Liver (tissue), 9 donors: ENCODE measurements around the gene LRRK1. TPM values are rescaled to one million over a fixed set of nuclear protein-coding genes. Genes with fewer than 3 reads are reported as not detected.

Experiments used
- DNase-seq: peaks from one replicate; pipeline ENCODE4 v3.0.0-alpha.2; 2017; ENCODE audit warnings: low spot score
- H3K27ac ChIP-seq, 2 donors: one replicate each; pipeline ENCODE4 v1.7.0; 2013; ENCODE audit warnings: inconsistent platforms in 2 of 2, low read length in 2 of 2, control low read depth in 1 of 2, low read depth in 1 of 2, mild to moderate bottlenecking in 1 of 2
- H3K27me3 ChIP-seq, 4 donors: one replicate each; pipeline versions ENCODE4 v1.6.1 to v1.7.0; 2013; ENCODE audit warnings: low read length in 3 of 4, inconsistent platforms in 1 of 4, mild to moderate bottlenecking in 1 of 4, moderate library complexity in 1 of 4; ENCODE audit not compliant: control insufficient read depth in 4 of 4, insufficient read depth in 4 of 4
- H3K36me3 ChIP-seq, 4 donors: one replicate each; pipeline versions ENCODE4 v1.6.1 to v1.7.0; 2013; ENCODE audit warnings: low read length in 3 of 4, mild to moderate bottlenecking in 3 of 4, low read depth in 1 of 4, moderate library complexity in 1 of 4; ENCODE audit not compliant: control insufficient read depth in 4 of 4, insufficient read depth in 3 of 4
- H3K4me1 ChIP-seq, 4 donors: one replicate each; pipeline versions ENCODE4 v1.6.1 to v1.7.0; 2013; ENCODE audit warnings: low read length in 3 of 4, mild to moderate bottlenecking in 3 of 4, moderate library complexity in 1 of 4; ENCODE audit not compliant: control insufficient read depth in 4 of 4, insufficient read depth in 4 of 4
- H3K4me3 ChIP-seq, 3 donors: one replicate each; pipeline versions ENCODE4 v1.6.1 to v1.7.0; 2013; ENCODE audit warnings: low read length in 3 of 3, control low read depth in 1 of 3, low read depth in 1 of 3, mild to moderate bottlenecking in 1 of 3
- H3K9ac ChIP-seq, 2 donors: one replicate each; pipeline ENCODE4 v1.7.0; 2013; ENCODE audit warnings: low read length in 2 of 2, mild to moderate bottlenecking in 2 of 2, moderate library complexity in 2 of 2, control low read depth in 1 of 2, low read depth in 1 of 2
- H3K9me3 ChIP-seq, 4 donors: one replicate each; pipeline versions ENCODE4 v1.6.1 to v1.7.0; 2013; ENCODE audit warnings: low read length in 3 of 4; ENCODE audit not compliant: control insufficient read depth in 4 of 4
- EGR1 ChIP-seq, 2 donors: IDR thresholded peaks; 2 replicates each; pipeline ENCODE4 v1.6.1; 2016 to 2018; ENCODE audit warnings: antibody characterized with exemption in 2 of 2, low read depth in 2 of 2
- FOXA1 ChIP-seq: IDR thresholded peaks from 2 replicates; pipeline ENCODE4 v1.6.1; 2016; ENCODE audit warnings: antibody characterized with exemption
- FOXA2 ChIP-seq: IDR thresholded peaks from 2 replicates; pipeline ENCODE4 v1.6.1; 2016; ENCODE audit warnings: antibody characterized with exemption
- GABPA ChIP-seq, 2 donors: IDR thresholded peaks in 1 of 2; conservative IDR thresholded peaks in 1 of 2; 2 replicates each; pipeline ENCODE4 v1.6.1; 2016; ENCODE audit warnings: antibody characterized with exemption in 2 of 2, mild to moderate bottlenecking in 1 of 2, moderate library complexity in 1 of 2
- JUND ChIP-seq, 2 donors: IDR thresholded peaks; 2 replicates each; pipeline ENCODE4 v1.6.1; 2016; ENCODE audit warnings: antibody characterized with exemption in 2 of 2
- NR2F2 ChIP-seq: IDR thresholded peaks from 2 replicates; pipeline ENCODE4 v1.6.1; 2016; ENCODE audit warnings: antibody characterized with exemption
- RAD21 ChIP-seq, 2 donors: IDR thresholded peaks; 2 replicates each; pipeline ENCODE4 v1.6.1; 2016; ENCODE audit warnings: antibody characterized with exemption in 2 of 2, mild to moderate bottlenecking in 2 of 2
- RXRA ChIP-seq, 2 donors: IDR thresholded peaks; 2 replicates each; pipeline ENCODE4 v1.6.1; 2017 to 2018; ENCODE audit warnings: antibody characterized with exemption in 2 of 2, mild to moderate bottlenecking in 1 of 2
- SP1 ChIP-seq: IDR thresholded peaks from 2 replicates; pipeline ENCODE4 v1.6.1; 2018; ENCODE audit warnings: antibody characterized with exemption, mild to moderate bottlenecking
- TAF1 ChIP-seq: conservative IDR thresholded peaks from 2 replicates; pipeline ENCODE4 v1.6.1; 2016; ENCODE audit warnings: antibody characterized with exemption, mild to moderate bottlenecking
- WGBS: extraction: QIAGEN DNeasy Blood & Tissue Kit; methylation state at CpG from one replicate; pipeline ENCODE4 v1.1.7; 2013; 5-methylcytosine and 5-hydroxymethylcytosine counted together
- polyA plus RNA-seq, 2 donors: library from polyadenylated mRNA; stranded (reverse) in 1 of 2; unstranded in 1 of 2; fragments of 200-250 nt in 1 of 2; fragments of >200 nt in 1 of 2; fragmentation: Nextera tagmentation in 1 of 2; extraction: Ambion mirVana in 1 of 2; gene quantifications; one replicate each; pipeline versions ENCODE4 v1.2.1 to v1.2.3, GENCODE V29; 2013 to 2015
- total RNA-seq, 2 donors: library from RNA; depleted of rRNA; stranded (reverse); fragments of >200 nt; gene quantifications; one replicate each; pipeline ENCODE4 v1.2.3, GENCODE V29; 2014
- TF ChIP-seq, protein P1 (sequence below): fragments of 150-350 bp; IDR thresholded peaks from 2 replicates; pipeline ENCODE4 v1.5.1; 2017; ENCODE audit warnings: improper control_type of control experiment, low read depth, low read length; ENCODE audit not compliant: missing input control
- TF ChIP-seq, protein P2 (sequence below): IDR thresholded peaks from 2 replicates; pipeline ENCODE4 v1.6.1; 2016; ENCODE audit warnings: antibody characterized with exemption
- TF ChIP-seq, protein P3 (sequence below): IDR thresholded peaks from 2 replicates; pipeline ENCODE4 v1.6.1; 2016; ENCODE audit warnings: antibody characterized with exemption
- TF ChIP-seq, protein P4 (sequence below): IDR thresholded peaks from 2 replicates; pipeline ENCODE4 v1.6.1; 2016; ENCODE audit warnings: antibody characterized with exemption, mild to moderate bottlenecking
- donor health status: healthy.
- donor health status: healthy.
- donor health status: healthy.
- donor health status: healthy.
- donor health status: healthy.

Gene LRRK1
- total and polyA plus RNA-seq, 4 donors, result 1.2 to 4.4 (median 2.7) TPM

DNA sequence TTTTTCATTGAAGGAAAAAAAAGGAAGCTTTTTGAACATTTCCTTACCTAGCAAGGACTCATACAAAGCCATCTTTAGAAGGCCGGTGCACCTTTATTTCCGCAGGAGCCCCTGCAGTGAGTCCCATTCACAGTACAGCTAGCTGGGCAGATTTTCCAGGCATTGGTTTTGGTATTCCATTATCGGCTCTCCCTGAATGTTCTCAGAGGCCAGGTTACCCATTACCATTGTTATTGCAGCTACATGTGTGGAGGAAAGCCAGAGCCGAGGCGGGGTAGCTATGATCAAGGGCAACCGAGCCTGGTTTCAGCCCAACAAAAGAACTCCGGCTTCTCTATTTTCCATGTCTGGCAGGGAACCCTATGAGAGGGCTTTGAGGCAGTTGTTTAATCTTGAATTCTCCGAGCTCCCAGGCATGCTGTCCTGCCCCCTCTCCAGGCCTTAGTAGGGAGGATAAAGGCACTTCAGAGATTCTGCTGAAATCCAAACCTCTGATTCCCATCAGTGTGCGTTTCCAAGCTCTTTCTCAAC, 100.3 kb downstream of the LRRK1 start:
- no peaks in the 10 kb centered on the region for H3K27me3 ChIP-seq
- WGBS, result 88% methylated on average over 9 of the region's 9 CpGs
- TF ChIP-seq EGR1 (IDR thresholded peaks at IDR 0.05; ENCODE audit: low read depth in 2 of 2) (no peak), RXRA (IDR thresholded peaks at IDR 0.05) (no peak), FOXA2 (no peak), SP1 (no peak), JUND (IDR thresholded peaks at IDR 0.05) (no peak), FOXA1 (no peak)
- TF ChIP-seq, protein P1, sequence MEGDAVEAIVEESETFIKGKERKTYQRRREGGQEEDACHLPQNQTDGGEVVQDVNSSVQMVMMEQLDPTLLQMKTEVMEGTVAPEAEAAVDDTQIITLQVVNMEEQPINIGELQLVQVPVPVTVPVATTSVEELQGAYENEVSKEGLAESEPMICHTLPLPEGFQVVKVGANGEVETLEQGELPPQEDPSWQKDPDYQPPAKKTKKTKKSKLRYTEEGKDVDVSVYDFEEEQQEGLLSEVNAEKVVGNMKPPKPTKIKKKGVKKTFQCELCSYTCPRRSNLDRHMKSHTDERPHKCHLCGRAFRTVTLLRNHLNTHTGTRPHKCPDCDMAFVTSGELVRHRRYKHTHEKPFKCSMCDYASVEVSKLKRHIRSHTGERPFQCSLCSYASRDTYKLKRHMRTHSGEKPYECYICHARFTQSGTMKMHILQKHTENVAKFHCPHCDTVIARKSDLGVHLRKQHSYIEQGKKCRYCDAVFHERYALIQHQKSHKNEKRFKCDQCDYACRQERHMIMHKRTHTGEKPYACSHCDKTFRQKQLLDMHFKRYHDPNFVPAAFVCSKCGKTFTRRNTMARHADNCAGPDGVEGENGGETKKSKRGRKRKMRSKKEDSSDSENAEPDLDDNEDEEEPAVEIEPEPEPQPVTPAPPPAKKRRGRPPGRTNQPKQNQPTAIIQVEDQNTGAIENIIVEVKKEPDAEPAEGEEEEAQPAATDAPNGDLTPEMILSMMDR, result no peak
- peaks cover 0 to 4% (median 0%) of the 10 kb centered on the region in 4 donors for H3K4me1 ChIP-seq
- DNase-seq, result peak; percentile 12
- no peaks in the 10 kb centered on the region for H3K9me3 ChIP-seq
- H3K4me3 ChIP-seq, result no peak overlapping the region
- H3K36me3 ChIP-seq, result no peaks in the 10 kb centered on the region
- no peak overlapping the region for H3K9ac ChIP-seq
- no peak overlapping the region for H3K27ac ChIP-seq

DNA sequence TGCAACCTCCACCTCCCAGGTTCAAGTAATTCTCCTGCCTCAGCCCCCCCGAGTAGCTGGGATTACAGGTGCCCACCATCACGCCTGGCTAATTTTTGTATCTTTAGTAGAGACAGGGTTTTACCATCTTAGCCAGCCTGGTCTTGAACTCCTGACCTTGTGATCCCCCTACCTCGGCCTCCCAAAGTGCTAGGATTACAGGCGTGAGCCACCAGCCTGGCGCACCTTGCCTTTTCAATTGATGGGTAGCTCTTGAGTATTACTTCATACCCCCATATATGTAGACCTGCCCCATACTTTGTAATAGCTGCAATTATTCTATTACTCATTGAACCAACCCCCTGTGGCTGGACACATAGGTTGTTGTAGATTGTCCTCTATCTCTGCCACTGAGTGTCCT, 101.3 kb downstream of the LRRK1 start:
- DNase-seq, result peak; percentile 1
- Histone ChIP-seq H3K27ac (no peak overlapping the region), H3K4me3 (no peak overlapping the region), H3K4me1 (peaks cover 0 to 4% (median 0%) of the 10 kb centered on the region in 4 donors), H3K27me3 (peaks cover 0 to 2% (median 0%) of the 10 kb centered on the region in 4 donors), H3K36me3 (no peaks in the 10 kb centered on the region), H3K9ac (no peak overlapping the region), H3K9me3 (no peaks in the 10 kb centered on the region)
- 92% methylated on average over 5 of the region's 5 CpGs for WGBS
- TF ChIP-seq, protein P1, result no peak
- no peak for TF ChIP-seq RAD21 (IDR thresholded peaks at IDR 0.05)
- no peak for TF ChIP-seq EGR1 (IDR thresholded peaks at IDR 0.05; ENCODE audit: low read depth in 2 of 2)
- no peak for TF ChIP-seq JUND (IDR thresholded peaks at IDR 0.05)
- TF ChIP-seq GABPA (IDR thresholded peaks at IDR 0.05 in 1 of 2, conservative IDR thresholded peaks at IDR 0.05 in 1 of 2), result no peak
- no peak for TF ChIP-seq TAF1
- TF ChIP-seq FOXA2, result no peak
- TF ChIP-seq, protein P2, sequence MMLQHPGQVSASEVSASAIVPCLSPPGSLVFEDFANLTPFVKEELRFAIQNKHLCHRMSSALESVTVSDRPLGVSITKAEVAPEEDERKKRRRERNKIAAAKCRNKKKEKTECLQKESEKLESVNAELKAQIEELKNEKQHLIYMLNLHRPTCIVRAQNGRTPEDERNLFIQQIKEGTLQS, result no peak
- no peak for TF ChIP-seq NR2F2
- TF ChIP-seq, protein P3, sequence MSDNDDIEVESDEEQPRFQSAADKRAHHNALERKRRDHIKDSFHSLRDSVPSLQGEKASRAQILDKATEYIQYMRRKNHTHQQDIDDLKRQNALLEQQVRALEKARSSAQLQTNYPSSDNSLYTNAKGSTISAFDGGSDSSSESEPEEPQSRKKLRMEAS, result no peak
- TF ChIP-seq RXRA (IDR thresholded peaks at IDR 0.05), result no peak
- TF ChIP-seq, protein P4, sequence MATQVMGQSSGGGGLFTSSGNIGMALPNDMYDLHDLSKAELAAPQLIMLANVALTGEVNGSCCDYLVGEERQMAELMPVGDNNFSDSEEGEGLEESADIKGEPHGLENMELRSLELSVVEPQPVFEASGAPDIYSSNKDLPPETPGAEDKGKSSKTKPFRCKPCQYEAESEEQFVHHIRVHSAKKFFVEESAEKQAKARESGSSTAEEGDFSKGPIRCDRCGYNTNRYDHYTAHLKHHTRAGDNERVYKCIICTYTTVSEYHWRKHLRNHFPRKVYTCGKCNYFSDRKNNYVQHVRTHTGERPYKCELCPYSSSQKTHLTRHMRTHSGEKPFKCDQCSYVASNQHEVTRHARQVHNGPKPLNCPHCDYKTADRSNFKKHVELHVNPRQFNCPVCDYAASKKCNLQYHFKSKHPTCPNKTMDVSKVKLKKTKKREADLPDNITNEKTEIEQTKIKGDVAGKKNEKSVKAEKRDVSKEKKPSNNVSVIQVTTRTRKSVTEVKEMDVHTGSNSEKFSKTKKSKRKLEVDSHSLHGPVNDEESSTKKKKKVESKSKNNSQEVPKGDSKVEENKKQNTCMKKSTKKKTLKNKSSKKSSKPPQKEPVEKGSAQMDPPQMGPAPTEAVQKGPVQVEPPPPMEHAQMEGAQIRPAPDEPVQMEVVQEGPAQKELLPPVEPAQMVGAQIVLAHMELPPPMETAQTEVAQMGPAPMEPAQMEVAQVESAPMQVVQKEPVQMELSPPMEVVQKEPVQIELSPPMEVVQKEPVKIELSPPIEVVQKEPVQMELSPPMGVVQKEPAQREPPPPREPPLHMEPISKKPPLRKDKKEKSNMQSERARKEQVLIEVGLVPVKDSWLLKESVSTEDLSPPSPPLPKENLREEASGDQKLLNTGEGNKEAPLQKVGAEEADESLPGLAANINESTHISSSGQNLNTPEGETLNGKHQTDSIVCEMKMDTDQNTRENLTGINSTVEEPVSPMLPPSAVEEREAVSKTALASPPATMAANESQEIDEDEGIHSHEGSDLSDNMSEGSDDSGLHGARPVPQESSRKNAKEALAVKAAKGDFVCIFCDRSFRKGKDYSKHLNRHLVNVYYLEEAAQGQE, result no peak
